Endothelial cell of umbilical vein (primary cell): ENCODE measurements around the gene TRAF3. TPM values are rescaled to one million over a fixed set of nuclear protein-coding genes. Genes with fewer than 3 reads are reported as not detected.

ENCODE experiments used
- BruUV-seq: library from RNA; stranded (reverse); fragments of 400-500 nt; replicated peaks from 2 replicates; lab custom pipeline; 2021; lab: Mats Ljungman, UMichigan
- CTCF ChIA-PET: fragments of 300-600, 350-600 bp; sonication (Branson Sonifier 250); formaldehyde crosslinking; loops from one replicate; lab custom pipeline; 2021; ENCODE audit warnings: antibody characterized with exemption, inconsistent platforms; lab: Charles Lee
- POLR2A ChIA-PET: fragments of 300-600, 350-600 bp; sonication (Branson Sonifier 250); formaldehyde crosslinking; loops from one replicate; lab custom pipeline; 2021; ENCODE audit warnings: antibody characterized with exemption, inconsistent platforms; lab: Charles Lee
- DNase-seq: peaks from one replicate; pipeline ENCODE4 v3.0.0-alpha.2; 2011; ENCODE audit warnings: low read depth, low spot score
- FAIRE-seq: peaks from 2 replicates; lab custom pipeline; 2011; peaks lifted over from hg19 to GRCh38; lab: Jason Lieb, UNC
- H2AFZ ChIP-seq: 2 replicates; pipeline ENCODE4 v1.6.0; 2012; ENCODE audit warnings: low read depth, low read length, control low read depth, inconsistent platforms
- H3K27ac ChIP-seq: 2 replicates; pipeline ENCODE4 v1.5.1; 2011; ENCODE audit warnings: low read depth, mild to moderate bottlenecking, control low read depth, low read length, moderate library complexity; ENCODE audit not compliant: insufficient read depth
- H3K27me3 ChIP-seq, 2 experiments: 2 replicates each; pipeline versions ENCODE4 v1.6.0 to v1.6.1; 2011; ENCODE audit warnings: low read length in 2 of 2, mixed read lengths in 1 of 2; ENCODE audit not compliant: control insufficient read depth in 2 of 2, insufficient read depth in 2 of 2
- H3K36me3 ChIP-seq, 2 experiments: 2 replicates in 1 of 2; 3 replicates in 1 of 2; pipeline ENCODE4 v1.5.1; 2011; ENCODE audit warnings: low read length in 2 of 2, mild to moderate bottlenecking in 1 of 2, moderate library complexity in 1 of 2; ENCODE audit not compliant: control insufficient read depth in 2 of 2, insufficient read depth in 2 of 2; ENCODE audit errors: extremely low read depth in 1 of 2
- H3K4me1 ChIP-seq: 3 replicates; pipeline ENCODE4 v1.5.1; 2011; ENCODE audit warnings: mild to moderate bottlenecking, low read length; ENCODE audit not compliant: control insufficient read depth, insufficient read depth; ENCODE audit errors: extremely low read depth
- H3K4me2 ChIP-seq: 2 replicates; pipeline ENCODE4 v1.6.1; 2011; ENCODE audit warnings: low read length, control low read depth, mixed read lengths; ENCODE audit not compliant: insufficient read depth
- H3K4me3 ChIP-seq, 3 experiments: fragments of 200-600 bp in 1 of 3; sonication (generic), shearing (Covaris generic) in 1 of 3; replicated peaks in 1 of 3; 2 replicates each; pipeline ENCODE4 v1.5.1; 2011 to 2016; ENCODE audit warnings: control low read depth in 3 of 3, low read length in 3 of 3, mild to moderate bottlenecking in 2 of 3, inconsistent platforms in 1 of 3, low read depth in 1 of 3, moderate library complexity in 1 of 3; ENCODE audit not compliant: insufficient read depth in 1 of 3
- H3K79me2 ChIP-seq: 2 replicates; pipeline ENCODE4 v1.6.0; 2012; ENCODE audit warnings: low read length, inconsistent platforms; ENCODE audit not compliant: control insufficient read depth, insufficient read depth
- H3K9ac ChIP-seq: replicated peaks from 2 replicates; pipeline ENCODE3; 2011; ENCODE audit warnings: low read length, control low read depth; ENCODE audit not compliant: insufficient read depth; ENCODE audit errors: extremely low read depth
- H3K9me1 ChIP-seq: replicated peaks from 3 replicates; pipeline ENCODE4 v1.6.0; 2011; ENCODE audit warnings: mild to moderate bottlenecking, low read length; ENCODE audit not compliant: control insufficient read depth, insufficient read depth; ENCODE audit errors: extremely low read depth
- H3K9me3 ChIP-seq: replicated peaks from 2 replicates; pipeline ENCODE4 v1.5.1; 2012; ENCODE audit warnings: low read length, inconsistent platforms; ENCODE audit not compliant: control insufficient read depth, insufficient read depth
- H4K20me1 ChIP-seq: replicated peaks from 2 replicates; pipeline ENCODE3; 2011; ENCODE audit warnings: mild to moderate bottlenecking, low read length; ENCODE audit not compliant: control insufficient read depth, insufficient read depth; ENCODE audit errors: extremely low read depth
- EZH2 ChIP-seq: IDR thresholded peaks from 2 replicates; pipeline ENCODE4 v1.6.1; 2012; ENCODE audit warnings: borderline replicate concordance, low read depth, mild to moderate bottlenecking, moderate library complexity, low read length, inconsistent platforms; ENCODE audit not compliant: severe bottlenecking
- FOS ChIP-seq: IDR thresholded peaks from 2 replicates; pipeline ENCODE4 v1.6.1; 2011; ENCODE audit warnings: mild to moderate bottlenecking, low read length, moderate library complexity, borderline replicate concordance; ENCODE audit not compliant: insufficient read depth
- GATA2 ChIP-seq: IDR thresholded peaks from 2 replicates; pipeline ENCODE4 v1.7.0; 2011; ENCODE audit warnings: low read depth, mild to moderate bottlenecking, moderate library complexity, mixed read lengths, low read length; ENCODE audit not compliant: insufficient read length, insufficient read depth
- JUN ChIP-seq: IDR thresholded peaks from 2 replicates; pipeline ENCODE4 v1.6.1; 2011; ENCODE audit warnings: borderline replicate concordance, low read depth; ENCODE audit not compliant: insufficient read length, insufficient read depth
- MYC ChIP-seq: IDR thresholded peaks from one replicate; pipeline ENCODE4 v1.6.1; 2011; ENCODE audit warnings: mild to moderate bottlenecking, low read depth, low read length
- POLR2A ChIP-seq: IDR thresholded peaks from 2 replicates; pipeline ENCODE4 v1.6.1; 2012; ENCODE audit warnings: low read depth, mild to moderate bottlenecking, control low read depth, low read length
- POLR2AphosphoS5 ChIP-seq: IDR thresholded peaks from 2 replicates; pipeline ENCODE4 v1.6.1; 2012; ENCODE audit warnings: low read depth, mild to moderate bottlenecking, control low read depth, low read length, moderate library complexity; ENCODE audit not compliant: insufficient read depth
- dilution Hi-C: fragments of 300-500 bp; cut with MboI; formaldehyde crosslinking; loops from one replicate; pipeline ENCODE4 v1.15.0; 2019; ENCODE audit warnings: low sequenced_read_pairs; ENCODE audit not compliant: extremely low pct_ligation_motif_present
- intact Hi-C: fragments of 100-400 bp; cut with micrococcal nuclease; formaldehyde crosslinking; loops from one replicate; pipeline ENCODE4 v1.10.0; 2022
- polyA plus RNA-seq, 4 experiments: library from polyadenylated mRNA; depleted of rRNA in 3 of 4; stranded (reverse) in 3 of 4; unstranded in 1 of 4; fragments of >200 nt; gene quantifications; 2 replicates each; pipeline versions ENCODE4 v1.2.1 to v1.2.3, GENCODE V29; 2011 to 2012; ENCODE audit warnings: missing spikeins in 1 of 4
- total RNA-seq: library from RNA; stranded (reverse); gene quantifications from 2 replicates; pipeline ENCODE4 v1.2.3, GENCODE V29; 2021
- TF ChIP-seq, protein P1 (sequence below): IDR thresholded peaks from 2 replicates; pipeline ENCODE4 v1.6.1; 2011; ENCODE audit not compliant: insufficient read depth, insufficient read length
- TF ChIP-seq, protein P2 (sequence below), 2 donors: IDR thresholded peaks; 1 replicate in 1 of 2; 2 replicates in 1 of 2; pipeline ENCODE4 v1.5.1; 2011; ENCODE audit warnings: low read length in 2 of 2, mild to moderate bottlenecking in 2 of 2, moderate library complexity in 2 of 2, control low read depth in 1 of 2, inconsistent platforms in 1 of 2, low read depth in 1 of 2; ENCODE audit not compliant: insufficient read depth in 1 of 2; ENCODE audit errors: extremely low read depth in 1 of 2

TRAF3 gene
- total and polyA plus RNA-seq, 2 donors (not counting 3 experiments of a cell fraction or from before 2014, with no cell fraction given), result 14.4 to 27.6 TPM

DNA sequence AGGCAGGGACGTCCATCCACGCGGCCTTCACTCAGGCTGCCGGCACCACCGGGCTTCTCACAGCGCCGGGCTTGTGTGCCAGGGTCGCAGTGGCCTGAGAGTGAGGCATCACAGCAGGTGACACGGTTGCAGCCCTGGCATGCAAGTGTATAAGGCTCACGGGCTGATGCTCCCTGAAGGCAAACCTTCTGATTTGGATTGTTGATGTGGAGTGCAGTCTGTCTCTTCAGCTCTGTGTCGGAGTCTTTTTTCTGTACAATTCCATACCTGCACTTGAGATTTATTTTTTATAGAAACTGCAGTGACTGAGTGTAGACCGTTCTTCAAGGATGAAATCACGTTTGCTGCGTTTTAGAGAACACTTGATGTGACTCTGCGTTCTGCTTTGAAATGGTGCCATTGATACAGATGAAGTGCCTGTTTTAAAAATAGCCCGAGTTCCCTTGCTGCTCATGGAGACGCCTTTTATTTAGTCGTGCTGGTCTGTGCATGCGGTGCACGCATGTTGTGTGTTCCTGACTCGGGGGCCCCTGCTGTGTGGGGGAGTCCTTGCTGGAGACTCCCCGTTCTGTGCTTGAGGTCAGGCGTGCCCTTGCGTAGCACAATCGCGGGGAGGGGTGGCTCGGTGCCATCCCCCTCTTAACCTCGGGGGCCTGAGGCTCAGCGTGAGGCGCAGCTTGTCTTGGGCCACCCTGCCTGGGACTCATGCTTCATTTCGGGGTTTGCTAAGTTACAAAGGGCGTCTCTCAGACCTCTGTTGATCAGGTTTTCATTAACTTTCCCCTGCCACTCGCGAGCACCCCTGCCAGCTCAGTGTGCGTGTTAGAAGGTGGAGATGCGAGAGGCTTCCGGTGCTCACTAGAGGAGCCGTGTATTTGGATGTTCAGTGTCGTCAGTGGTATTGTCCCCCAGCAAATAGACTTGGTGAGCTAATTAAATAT lies 123.7 kb downstream of the TRAF3 start:
- POLR2A ChIA-PET, result no interaction called here
- Histone ChIP-seq H2AFZ (no peak overlapping the region), H3K4me2 (no peak overlapping the region), H3K4me3 (no peak overlapping the region), H3K36me3 (peaks cover 0 to 10% of the 10 kb centered on the region in 2 experiments), H3K4me1 (no peaks in the 10 kb centered on the region), H3K9me3 (no peaks in the 10 kb centered on the region), H3K79me2 (no peaks in the 10 kb centered on the region), H4K20me1 (no peaks in the 10 kb centered on the region), H3K27me3 (no peaks in the 10 kb centered on the region), H3K9ac (no peak overlapping the region), H3K27ac (no peak overlapping the region), H3K9me1 (no peaks in the 10 kb centered on the region)
- BruUV-seq, result no TSS peak
- CTCF ChIA-PET, result no interaction called here
- no peak for FAIRE-seq
- TF ChIP-seq EZH2 (no peak), FOS (no peak), GATA2 (no peak), JUN (no peak), POLR2AphosphoS5 (no peak), MYC (no peak), POLR2A (no peak)
- TF ChIP-seq, protein P1, sequence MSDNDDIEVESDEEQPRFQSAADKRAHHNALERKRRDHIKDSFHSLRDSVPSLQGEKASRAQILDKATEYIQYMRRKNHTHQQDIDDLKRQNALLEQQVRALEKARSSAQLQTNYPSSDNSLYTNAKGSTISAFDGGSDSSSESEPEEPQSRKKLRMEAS, result no peak
- TF ChIP-seq, protein P2, sequence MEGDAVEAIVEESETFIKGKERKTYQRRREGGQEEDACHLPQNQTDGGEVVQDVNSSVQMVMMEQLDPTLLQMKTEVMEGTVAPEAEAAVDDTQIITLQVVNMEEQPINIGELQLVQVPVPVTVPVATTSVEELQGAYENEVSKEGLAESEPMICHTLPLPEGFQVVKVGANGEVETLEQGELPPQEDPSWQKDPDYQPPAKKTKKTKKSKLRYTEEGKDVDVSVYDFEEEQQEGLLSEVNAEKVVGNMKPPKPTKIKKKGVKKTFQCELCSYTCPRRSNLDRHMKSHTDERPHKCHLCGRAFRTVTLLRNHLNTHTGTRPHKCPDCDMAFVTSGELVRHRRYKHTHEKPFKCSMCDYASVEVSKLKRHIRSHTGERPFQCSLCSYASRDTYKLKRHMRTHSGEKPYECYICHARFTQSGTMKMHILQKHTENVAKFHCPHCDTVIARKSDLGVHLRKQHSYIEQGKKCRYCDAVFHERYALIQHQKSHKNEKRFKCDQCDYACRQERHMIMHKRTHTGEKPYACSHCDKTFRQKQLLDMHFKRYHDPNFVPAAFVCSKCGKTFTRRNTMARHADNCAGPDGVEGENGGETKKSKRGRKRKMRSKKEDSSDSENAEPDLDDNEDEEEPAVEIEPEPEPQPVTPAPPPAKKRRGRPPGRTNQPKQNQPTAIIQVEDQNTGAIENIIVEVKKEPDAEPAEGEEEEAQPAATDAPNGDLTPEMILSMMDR (IDR thresholded peaks at IDR 0.05; ENCODE audit: extremely low read depth in 1 of 2, insufficient read depth in 1 of 2, low read depth in 1 of 2, low read length in 2 of 2), result no peak
- dilution Hi-C loops (no loop called here), intact Hi-C loops (no loop called here)
- DNase-seq, result no peak
